Activated naive CD4-positive, alpha-beta T cell treated with Interleukin-2 at 50 U/mL for 16 hours (primary cell): ENCODE results near the gene NME9.

Experiments
- DNase-seq: peaks from one replicate; pipeline ENCODE4 v3.0.0-alpha.2; 2020

Gene NME9

GRCh38 chr3:138331143-138331894 is 1.7 kb upstream of the NME9 start:
- no peak for DNase-seq

GRCh38 chr3:138329984-138330293 is 288 bp upstream of the NME9 start:
- DNase-seq, result no peak

- DNase-seq, result no peak
Measured at GRCh38 chr3:138328341-138328740, 1.3 kb downstream of the NME9 start.

GRCh38 chr3:138327831-138328230 is 1.8 kb downstream of the NME9 start:
- no peak for DNase-seq

- no peak for DNase-seq
Measured at GRCh38 chr3:138326866-138327595, 2.6 kb downstream of the NME9 start.

GRCh38 chr3:138325990-138326389 is 3.7 kb downstream of the NME9 start:
- DNase-seq, result no peak

GRCh38 chr3:138323971-138324370 is 5.7 kb downstream of the NME9 start:
- no peak for DNase-seq

- no peak for DNase-seq
Measured at GRCh38 chr3:138317687-138318086, 12.0 kb downstream of the NME9 start.

GRCh38 chr3:138314751-138315150 is 14.9 kb downstream of the NME9 start:
- no peak for DNase-seq

GRCh38 chr3:138310494-138310893 is 19.2 kb downstream of the NME9 start:
- DNase-seq, result no peak

GRCh38 chr3:138308783-138309182 is 20.9 kb downstream of the NME9 start:
- DNase-seq, result no peak

- no peak for DNase-seq
Measured at GRCh38 chr3:138307899-138308298, 21.8 kb downstream of the NME9 start.

- DNase-seq, result no peak
Measured at GRCh38 chr3:138303474-138303873, 26.2 kb downstream of the NME9 start.

GRCh38 chr3:138300647-138301046 is 29.0 kb downstream of the NME9 start:
- DNase-seq, result no peak

GRCh38 chr3:138297876-138298275 is 31.8 kb downstream of the NME9 start:
- DNase-seq, result no peak

- peak; percentile 7 for DNase-seq
Measured at GRCh38 chr3:138297059-138297607, 32.5 kb downstream of the NME9 start.

- peak; percentile 8 for DNase-seq
Measured at GRCh38 chr3:138296639-138297038, 33.0 kb downstream of the NME9 start.

GRCh38 chr3:138289701-138290100 is 40.0 kb downstream of the NME9 start:
- DNase-seq, result no peak

GRCh38 chr3:138289260-138289659 is 40.4 kb downstream of the NME9 start:
- no peak for DNase-seq

GRCh38 chr3:138284957-138285477 is 44.6 kb downstream of the NME9 start:
- no peak for DNase-seq

GRCh38 chr3:138284079-138284478 is 45.6 kb downstream of the NME9 start:
- DNase-seq, result no peak

- no peak for DNase-seq
Measured at GRCh38 chr3:138282836-138283235, 46.8 kb downstream of the NME9 start.

GRCh38 chr3:138281561-138281960 is 48.1 kb downstream of the NME9 start:
- DNase-seq, result no peak

- DNase-seq, result no peak
Measured at GRCh38 chr3:138271189-138271794, 58.4 kb downstream of the NME9 start.
